ENCODE measurements around the gene MT1H. TPM values are rescaled to one million over a fixed set of nuclear protein-coding genes. Genes with fewer than 3 reads are reported as not detected.
"Not testable (repeated sequence)": the region's sequence is repeated elsewhere in the genome, so short reads cannot be mapped to it uniquely, and the experiment has no call there.

The MT1H gene
- total RNA-seq (not detected), polyA plus RNA-seq (100 to 1,000 TPM in 2 of 3 donors, 1 to 10 TPM in 1; 2.0 to 581 (median 133) TPM)

DNA sequence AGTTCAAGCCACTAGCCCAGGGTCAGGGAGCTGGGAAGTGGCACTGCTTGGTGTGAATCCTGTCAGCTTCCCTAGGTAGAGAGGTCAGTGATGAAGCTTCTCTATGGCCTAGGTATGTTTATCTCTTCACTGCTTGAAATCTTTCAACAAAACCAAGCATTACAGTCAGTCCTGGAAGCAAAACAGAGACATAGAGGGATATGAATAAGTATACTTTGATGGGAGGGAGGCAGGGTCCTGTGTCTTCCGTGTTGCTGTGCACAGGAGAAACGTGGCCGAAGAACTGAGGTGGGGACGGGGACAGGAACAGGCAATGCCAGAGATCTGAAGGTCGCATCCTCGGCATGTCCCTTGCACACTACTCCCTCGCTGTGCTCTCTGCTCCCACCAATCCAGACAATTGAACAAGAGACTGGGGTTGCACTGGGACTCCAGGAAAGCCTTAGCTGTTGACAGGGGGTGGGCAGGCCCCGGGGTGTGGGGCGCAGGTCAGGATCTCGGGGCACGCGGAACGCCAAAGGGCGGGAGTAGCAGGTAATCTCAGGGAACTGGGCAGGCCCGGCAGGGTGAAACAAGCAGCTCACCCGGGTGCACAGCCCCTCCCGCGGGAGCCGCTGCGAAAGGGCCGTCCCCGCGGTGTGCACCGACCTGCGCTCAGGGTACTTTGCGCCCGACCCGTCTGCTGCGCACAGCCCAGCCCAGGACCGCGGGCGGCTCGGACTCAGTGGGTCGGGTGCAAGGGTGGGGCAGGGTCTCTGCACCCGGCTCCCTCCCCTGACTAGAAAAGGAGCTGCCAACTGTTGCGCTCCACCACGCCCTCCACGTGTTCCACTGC lies at the start of gene MT1H:
Gene MT1H, plus strand, starts transcription at position 810 of the 835 bp plus-strand sequence. CDS start 71 bp downstream, outside the sequence.
- Histone ChIP-seq H3K27ac (no peak within 1 kb of the TSS), H3K27me3 (peaks cover 8 to 99% (median 65%) of the 10 kb centered on the region in 3 donors), H3K4me1 (peaks cover 0 to 17% (median 11%) of the 10 kb centered on the region in 4 donors), H3K36me3 (no peaks in the 10 kb centered on the region), H3K9me3 (no peaks in the 10 kb centered on the region), H3K4me3 (no peak within 1 kb of the TSS)
- 12 to 13% methylated on average over 38 of the region's 38 CpGs for WGBS, 2 donors
- DNase-seq, result no peak
- intact Hi-C loops (cut with DNase I), result no loop called here
- TF ChIP-seq POLR2AphosphoS5 (IDR thresholded peaks at IDR 0.05) (no peak), EP300 (IDR thresholded peaks at IDR 0.05) (no peak), POLR2A (IDR thresholded peaks at IDR 0.05) (no peak)
- TF ChIP-seq, protein P1, sequence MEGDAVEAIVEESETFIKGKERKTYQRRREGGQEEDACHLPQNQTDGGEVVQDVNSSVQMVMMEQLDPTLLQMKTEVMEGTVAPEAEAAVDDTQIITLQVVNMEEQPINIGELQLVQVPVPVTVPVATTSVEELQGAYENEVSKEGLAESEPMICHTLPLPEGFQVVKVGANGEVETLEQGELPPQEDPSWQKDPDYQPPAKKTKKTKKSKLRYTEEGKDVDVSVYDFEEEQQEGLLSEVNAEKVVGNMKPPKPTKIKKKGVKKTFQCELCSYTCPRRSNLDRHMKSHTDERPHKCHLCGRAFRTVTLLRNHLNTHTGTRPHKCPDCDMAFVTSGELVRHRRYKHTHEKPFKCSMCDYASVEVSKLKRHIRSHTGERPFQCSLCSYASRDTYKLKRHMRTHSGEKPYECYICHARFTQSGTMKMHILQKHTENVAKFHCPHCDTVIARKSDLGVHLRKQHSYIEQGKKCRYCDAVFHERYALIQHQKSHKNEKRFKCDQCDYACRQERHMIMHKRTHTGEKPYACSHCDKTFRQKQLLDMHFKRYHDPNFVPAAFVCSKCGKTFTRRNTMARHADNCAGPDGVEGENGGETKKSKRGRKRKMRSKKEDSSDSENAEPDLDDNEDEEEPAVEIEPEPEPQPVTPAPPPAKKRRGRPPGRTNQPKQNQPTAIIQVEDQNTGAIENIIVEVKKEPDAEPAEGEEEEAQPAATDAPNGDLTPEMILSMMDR (IDR thresholded peaks at IDR 0.05), result no peak

DNA sequence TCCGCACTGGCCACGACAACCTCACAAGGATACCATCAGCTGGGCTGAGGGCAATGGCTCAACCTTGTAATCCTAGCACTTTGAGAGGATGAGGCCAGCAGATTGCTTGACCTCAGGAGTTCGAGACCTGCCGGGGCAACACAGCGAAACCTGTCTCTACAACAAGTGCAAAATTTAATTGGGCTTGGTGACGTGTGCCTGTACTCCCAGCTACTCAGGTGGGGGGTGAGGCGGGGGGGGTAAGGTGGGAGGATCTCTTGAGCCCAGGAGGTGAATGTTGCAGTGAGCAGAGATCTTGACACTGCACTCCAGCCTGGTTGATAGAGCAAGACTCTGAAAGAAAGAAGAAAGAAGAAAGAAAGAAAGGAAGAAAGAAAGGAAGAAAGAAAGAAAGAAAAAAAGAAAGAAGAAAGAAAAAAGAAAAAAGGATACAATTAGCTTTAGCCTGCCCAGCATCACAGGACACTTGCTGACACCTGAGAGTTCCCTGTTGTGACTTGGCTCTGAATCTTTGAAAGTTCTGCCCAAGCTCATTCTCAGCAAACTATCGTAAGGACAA lies 49.2 kb upstream of the MT1H start:
- no peaks in the 10 kb centered on the region for H3K27me3 ChIP-seq
- H3K9me3 ChIP-seq, result no peaks in the 10 kb centered on the region
- intact Hi-C loops (cut with DNase I), result no loop called here
- 80 to 91% methylated on average over 8 of the region's 8 CpGs for WGBS, 2 donors
- no peak for DNase-seq
- TF ChIP-seq POLR2AphosphoS5 (IDR thresholded peaks at IDR 0.05) (no peak), EP300 (IDR thresholded peaks at IDR 0.05) (no peak), POLR2A (IDR thresholded peaks at IDR 0.05) (no peak)
- H3K27ac ChIP-seq, result no peak overlapping the region
- H3K4me3 ChIP-seq, result no peak overlapping the region
- H3K4me1 ChIP-seq, result peaks cover 0 to 18% (median 10%) of the 10 kb centered on the region in 4 donors
- H3K36me3 ChIP-seq, result no peaks in the 10 kb centered on the region

DNA sequence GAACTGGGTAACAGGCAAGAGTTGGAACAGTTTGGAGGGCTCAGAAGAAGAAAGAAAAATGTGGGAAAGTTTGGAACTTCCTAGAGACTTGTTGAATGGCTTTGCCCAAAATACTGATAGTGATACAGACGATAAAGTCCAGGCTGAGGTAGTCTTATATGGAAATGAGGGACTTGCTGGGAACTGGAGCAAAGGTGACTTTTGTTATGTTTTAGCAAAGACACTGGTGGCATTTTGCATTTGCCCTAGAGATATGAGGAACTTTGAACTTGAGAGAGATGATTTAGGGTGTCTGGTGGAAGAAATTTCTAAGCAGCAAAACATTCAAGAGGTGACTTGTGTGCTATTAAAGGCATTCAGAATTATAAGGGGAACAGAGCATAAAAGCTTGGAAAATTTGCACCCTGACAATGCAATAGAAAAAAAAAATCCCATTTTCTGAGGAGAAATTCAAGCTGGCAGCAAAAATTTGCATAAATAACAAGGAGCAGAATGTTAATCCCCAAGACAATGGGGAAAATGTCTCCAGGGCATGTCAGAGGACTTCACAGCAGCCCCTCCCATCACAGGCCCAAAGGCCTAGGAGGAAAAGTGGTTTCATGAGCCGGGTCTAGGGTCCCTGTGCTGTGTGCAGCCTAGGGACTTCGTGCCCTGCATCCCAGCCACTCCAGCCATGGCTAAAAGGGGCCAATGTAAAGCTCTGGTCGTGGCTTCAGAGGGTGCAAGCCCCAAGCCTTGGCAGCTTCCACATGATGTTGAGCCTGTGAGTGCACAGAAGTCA lies 47.8 kb upstream of the MT1H start:
- H3K27me3 ChIP-seq; DNase-seq; H3K4me3 ChIP-seq; H3K9me3 ChIP-seq; intact Hi-C loops (cut with DNase I); H3K36me3 ChIP-seq: not testable (repeated sequence)
- Histone ChIP-seq H3K4me1 (peaks cover 0 to 28% (median 19%) of the 10 kb centered on the region in 4 donors), H3K27ac (peak overlapping the region in 1 of 4 donors; percentile 8)
- 73 to 82% methylated on average over 4 of the region's 4 CpGs for WGBS, 2 donors

DNA sequence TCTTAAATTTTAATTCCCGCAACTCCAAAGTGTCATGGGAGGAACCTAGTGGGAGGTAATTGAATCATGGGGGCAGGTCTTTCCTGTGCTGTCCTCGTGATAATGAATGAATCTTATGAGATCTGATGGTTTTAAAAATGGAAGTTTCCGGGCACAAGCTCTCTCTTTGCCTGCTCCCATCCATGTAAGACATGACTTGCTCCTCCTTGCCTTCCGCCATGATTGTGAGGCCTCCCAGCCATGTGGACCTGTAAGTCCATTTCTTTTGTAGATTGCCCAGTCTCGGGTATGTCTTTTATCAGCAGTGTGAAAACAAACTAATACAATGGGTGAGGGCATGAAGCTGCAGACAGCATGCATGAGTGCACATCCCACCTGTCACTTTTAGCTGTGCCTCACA lies 46.4 kb upstream of the MT1H start:
- H3K36me3 ChIP-seq; H3K27me3 ChIP-seq; H3K4me3 ChIP-seq; H3K27ac ChIP-seq; intact Hi-C loops (cut with DNase I); H3K9me3 ChIP-seq: not testable (repeated sequence)
- peaks cover 0 to 23% (median 19%) of the 10 kb centered on the region in 4 donors for H3K4me1 ChIP-seq
- 94 to 95% methylated on average over 5 of the region's 5 CpGs for WGBS, 2 donors
- peak; percentile 29 for DNase-seq

DNA sequence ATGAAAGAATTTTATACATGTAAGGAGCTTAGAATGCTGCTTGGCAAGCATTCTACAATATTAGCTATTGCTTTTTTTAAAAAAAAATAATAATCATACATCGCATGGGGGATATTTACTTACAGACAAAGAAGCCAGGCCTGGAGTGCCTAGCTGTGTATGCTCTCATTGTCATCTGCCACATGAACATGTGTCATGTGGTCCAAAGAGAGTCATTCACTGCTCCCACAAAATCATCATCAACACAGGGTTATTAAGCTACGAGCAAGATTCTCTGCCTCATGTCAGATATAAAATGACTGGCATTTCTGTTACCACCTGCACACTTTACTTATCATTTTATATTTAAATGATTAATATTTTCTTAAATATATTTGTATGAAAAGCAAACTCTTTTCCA lies 46.0 kb upstream of the MT1H start:
- H3K9me3 ChIP-seq, result no peaks in the 10 kb centered on the region
- intact Hi-C loops (cut with DNase I), result loop anchor here (2.0 kb wide), 1 partner anchor 59 kb away; the partner anchor contains the start of gene MT1X
- H3K4me3 ChIP-seq, result no peak overlapping the region
- TF ChIP-seq POLR2A (IDR thresholded peaks at IDR 0.05), result no peak
- TF ChIP-seq, protein P1 (IDR thresholded peaks at IDR 0.05), result no peak
- TF ChIP-seq POLR2AphosphoS5 (IDR thresholded peaks at IDR 0.05), result no peak
- no peak for TF ChIP-seq EP300 (IDR thresholded peaks at IDR 0.05)
- 94 to 96% methylated on average over 2 of the region's 2 CpGs for WGBS, 2 donors
- DNase-seq, result no peak
- H3K36me3 ChIP-seq, result no peaks in the 10 kb centered on the region
- H3K27me3 ChIP-seq, result no peaks in the 10 kb centered on the region
- peaks cover 0 to 23% (median 19%) of the 10 kb centered on the region in 4 donors for H3K4me1 ChIP-seq
- H3K27ac ChIP-seq, result no peak overlapping the region
